ENCODE data around the gene SPRR4.
"Not testable (repeated sequence)": the region's sequence is repeated elsewhere in the genome, so short reads cannot be mapped to it uniquely, and the experiment has no call there.

Gene SPRR4

DNA sequence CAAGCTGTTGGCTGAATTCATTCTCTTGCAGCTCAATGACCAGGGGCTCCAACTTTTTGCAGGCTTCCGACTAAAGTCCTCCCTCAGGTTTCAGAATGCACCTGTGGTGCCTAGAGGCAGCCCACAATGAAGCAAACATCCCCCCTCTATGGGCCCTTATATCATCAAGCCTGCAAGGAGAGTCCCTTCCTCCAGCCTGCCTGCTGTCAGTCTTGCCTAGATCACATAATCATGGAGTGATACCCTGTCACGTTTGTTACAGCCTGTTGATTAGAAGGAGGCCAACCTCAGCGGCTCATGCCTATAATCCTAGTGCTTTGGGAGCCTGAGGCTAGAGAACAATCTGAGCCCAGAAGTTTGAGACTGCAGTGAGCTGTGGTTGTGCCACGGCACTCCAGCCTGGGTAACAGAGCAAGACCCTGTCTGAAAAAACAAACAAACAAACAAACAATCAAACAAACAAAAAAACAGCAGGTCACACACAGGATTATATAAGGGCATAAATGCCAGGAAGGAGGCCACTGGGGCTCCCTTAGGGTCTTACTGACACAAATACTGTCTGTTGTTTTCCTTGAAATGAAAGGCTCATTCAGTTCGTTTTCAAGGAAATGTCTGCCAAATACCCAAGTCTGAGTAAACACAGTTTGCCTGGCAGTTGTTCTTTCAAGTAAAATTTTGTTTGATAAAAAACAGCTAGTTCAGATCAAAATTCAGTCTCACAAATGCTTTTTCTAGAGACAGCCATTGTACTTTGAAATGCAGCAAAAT is 26.4 kb downstream of the SPRR4 start:
- no peaks in the 10 kb centered on the region for H3K9me3 ChIP-seq
- no peak overlapping the region for H3K4me3 ChIP-seq (ENCODE audit: low read depth, low read length)
- H3K4me1 ChIP-seq: no peaks in the 10 kb centered on the region
- no peaks in the 10 kb centered on the region for H3K27me3 ChIP-seq
- DNase-seq: no peak
- no peaks in the 10 kb centered on the region for H3K36me3 ChIP-seq
- TF ChIP-seq, protein P1, sequence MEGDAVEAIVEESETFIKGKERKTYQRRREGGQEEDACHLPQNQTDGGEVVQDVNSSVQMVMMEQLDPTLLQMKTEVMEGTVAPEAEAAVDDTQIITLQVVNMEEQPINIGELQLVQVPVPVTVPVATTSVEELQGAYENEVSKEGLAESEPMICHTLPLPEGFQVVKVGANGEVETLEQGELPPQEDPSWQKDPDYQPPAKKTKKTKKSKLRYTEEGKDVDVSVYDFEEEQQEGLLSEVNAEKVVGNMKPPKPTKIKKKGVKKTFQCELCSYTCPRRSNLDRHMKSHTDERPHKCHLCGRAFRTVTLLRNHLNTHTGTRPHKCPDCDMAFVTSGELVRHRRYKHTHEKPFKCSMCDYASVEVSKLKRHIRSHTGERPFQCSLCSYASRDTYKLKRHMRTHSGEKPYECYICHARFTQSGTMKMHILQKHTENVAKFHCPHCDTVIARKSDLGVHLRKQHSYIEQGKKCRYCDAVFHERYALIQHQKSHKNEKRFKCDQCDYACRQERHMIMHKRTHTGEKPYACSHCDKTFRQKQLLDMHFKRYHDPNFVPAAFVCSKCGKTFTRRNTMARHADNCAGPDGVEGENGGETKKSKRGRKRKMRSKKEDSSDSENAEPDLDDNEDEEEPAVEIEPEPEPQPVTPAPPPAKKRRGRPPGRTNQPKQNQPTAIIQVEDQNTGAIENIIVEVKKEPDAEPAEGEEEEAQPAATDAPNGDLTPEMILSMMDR (IDR thresholded peaks at IDR 0.05; ENCODE audit: low read depth, low read length): no peak

DNA sequence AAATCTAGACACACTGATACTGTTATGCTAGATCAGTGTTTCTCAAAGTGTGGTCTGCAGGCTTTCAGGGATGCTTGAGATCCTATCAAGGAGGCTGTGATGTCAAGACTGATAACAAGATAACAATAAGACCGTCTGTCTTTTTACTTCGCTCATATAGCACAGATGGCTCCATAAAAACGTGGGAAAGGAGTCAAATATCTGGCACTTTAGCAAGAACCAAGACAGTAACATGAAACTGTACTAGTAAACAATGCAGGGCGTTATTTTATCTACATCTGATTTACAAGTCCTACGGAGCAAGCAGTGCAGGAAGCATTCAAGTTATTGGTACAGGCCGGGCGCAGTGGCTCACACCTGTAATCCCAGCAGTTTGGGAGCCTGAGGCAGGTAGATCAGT is 27.5 kb downstream of the SPRR4 start:
- no peak for DNase-seq
- TF ChIP-seq, protein P1 (IDR thresholded peaks at IDR 0.05; ENCODE audit: low read depth, low read length): no peak
- Histone ChIP-seq H3K9me3 (no peaks in the 10 kb centered on the region), H3K27me3 (no peaks in the 10 kb centered on the region), H3K36me3 (no peaks in the 10 kb centered on the region), H3K4me3 (ENCODE audit: low read depth, low read length) (no peak overlapping the region), H3K4me1 (no peaks in the 10 kb centered on the region)

DNA sequence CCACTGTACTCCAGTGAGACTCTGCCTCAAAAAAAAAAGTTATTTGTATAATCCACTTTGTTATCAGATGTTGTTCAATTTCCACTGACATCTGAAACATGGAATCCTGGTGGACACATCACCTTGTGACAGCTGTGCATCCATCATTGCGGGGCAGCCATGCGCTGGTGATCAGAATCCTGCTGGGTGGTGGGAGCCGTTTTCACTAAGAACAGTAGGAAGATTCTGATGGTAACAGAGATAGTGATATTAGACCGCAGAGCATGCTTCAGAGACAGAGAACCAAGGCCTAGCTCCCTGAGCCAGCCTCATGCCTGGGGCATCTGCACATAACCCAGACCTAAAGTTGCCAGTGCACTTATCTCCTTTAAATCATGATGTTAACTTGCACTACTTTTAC is 28.0 kb downstream of the SPRR4 start:
- H3K36me3 ChIP-seq: no peaks in the 10 kb centered on the region
- TF ChIP-seq, protein P1 (IDR thresholded peaks at IDR 0.05; ENCODE audit: low read depth, low read length): no peak
- no peaks in the 10 kb centered on the region for H3K27me3 ChIP-seq

DNA sequence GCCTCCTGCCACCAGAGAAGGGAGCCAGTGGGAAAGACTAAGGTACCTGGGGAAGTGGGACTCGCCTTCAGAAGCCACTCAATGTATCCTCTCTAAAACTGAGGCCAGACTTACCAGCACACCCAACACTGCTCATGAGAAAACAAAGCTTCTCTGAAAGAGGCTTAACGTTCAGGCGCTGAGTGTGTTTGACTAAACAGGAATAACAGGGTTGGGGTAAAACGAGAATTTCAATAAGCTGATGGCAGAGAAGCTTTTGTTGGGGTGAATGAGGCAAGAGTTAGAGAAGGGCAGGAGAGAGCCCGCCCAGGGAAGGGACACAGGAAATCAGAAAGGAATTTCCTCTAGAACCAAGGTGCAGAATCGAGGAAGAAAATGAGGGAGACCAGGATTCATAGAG is 29.4 kb downstream of the SPRR4 start:
- DNase-seq: no peak
- no peak overlapping the region for H3K4me3 ChIP-seq (ENCODE audit: low read depth, low read length)
- TF ChIP-seq, protein P1 (IDR thresholded peaks at IDR 0.05; ENCODE audit: low read depth, low read length): no peak
- no peaks in the 10 kb centered on the region for H3K4me1 ChIP-seq
- no peaks in the 10 kb centered on the region for H3K36me3 ChIP-seq
- no peaks in the 10 kb centered on the region for H3K27me3 ChIP-seq
- H3K9me3 ChIP-seq: no peaks in the 10 kb centered on the region

More for the DNA sequence above, 28.0 kb downstream of the SPRR4 start:
- H3K4me3 ChIP-seq (ENCODE audit: low read depth, low read length): no peak overlapping the region
- no peak for DNase-seq
- no peaks in the 10 kb centered on the region for H3K4me1 ChIP-seq
- no peaks in the 10 kb centered on the region for H3K9me3 ChIP-seq

DNA sequence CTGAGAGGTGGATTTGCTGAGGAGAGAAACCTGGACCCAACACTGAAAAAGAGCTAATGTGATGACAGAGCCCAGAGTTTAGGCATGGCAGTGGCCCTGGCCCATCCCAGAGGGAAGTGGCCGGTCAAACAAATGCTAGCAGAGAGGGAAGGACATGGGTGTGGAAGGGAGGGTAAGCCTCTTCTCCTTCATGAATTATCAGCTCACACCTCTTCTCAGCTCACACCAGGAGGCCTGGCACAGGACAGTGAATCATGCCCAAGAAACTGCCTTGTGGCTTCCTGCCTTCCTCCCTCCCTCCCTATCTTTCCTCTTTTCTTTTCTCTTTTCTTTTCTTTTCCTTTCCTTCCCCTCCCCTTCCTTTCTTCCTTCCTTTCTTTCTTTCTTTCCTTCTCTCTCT is 29.8 kb downstream of the SPRR4 start:
- no peaks in the 10 kb centered on the region for H3K27me3 ChIP-seq
- TF ChIP-seq, protein P1 (IDR thresholded peaks at IDR 0.05; ENCODE audit: low read depth, low read length): no peak
- no peaks in the 10 kb centered on the region for H3K4me1 ChIP-seq
- DNase-seq: no peak
- H3K36me3 ChIP-seq: no peaks in the 10 kb centered on the region
- no peaks in the 10 kb centered on the region for H3K9me3 ChIP-seq
- no peak overlapping the region for H3K4me3 ChIP-seq (ENCODE audit: low read depth, low read length)

DNA sequence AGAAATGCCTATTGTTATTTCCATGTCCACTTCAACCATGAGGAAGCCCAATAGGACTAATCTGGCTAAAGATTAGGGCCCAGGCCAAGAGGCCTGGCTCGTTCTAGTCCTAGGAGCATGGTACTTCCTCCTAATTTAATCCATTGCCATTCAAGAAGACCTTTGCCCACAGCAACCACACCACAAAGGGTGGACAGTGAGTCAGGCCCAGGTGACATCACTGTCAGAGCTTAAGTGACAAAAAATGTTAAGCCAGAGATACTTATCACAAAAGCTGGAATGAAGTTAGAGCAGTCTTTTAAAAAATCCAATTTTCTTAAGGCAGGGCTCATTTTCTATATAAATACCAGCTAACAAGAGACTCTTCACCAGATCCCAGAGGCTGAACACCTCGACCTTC is 30.9 kb downstream of the SPRR4 start, which contains the start of gene SPRR3:
SPRR3 (plus strand) TSS at position 368 of the 400 bp plus-strand sequence. CDS start 1,272 bp downstream, outside the sequence.
- H3K27me3 ChIP-seq: no peaks in the 10 kb centered on the region
- TF ChIP-seq, protein P1 (IDR thresholded peaks at IDR 0.05; ENCODE audit: low read depth, low read length): no peak
- H3K4me3 ChIP-seq (ENCODE audit: low read depth, low read length): no peak within 1 kb of the TSS
- no peaks in the 10 kb centered on the region for H3K9me3 ChIP-seq
- H3K36me3 ChIP-seq: no peaks in the 10 kb centered on the region
- DNase-seq: no peak
- no peaks in the 10 kb centered on the region for H3K4me1 ChIP-seq

DNA sequence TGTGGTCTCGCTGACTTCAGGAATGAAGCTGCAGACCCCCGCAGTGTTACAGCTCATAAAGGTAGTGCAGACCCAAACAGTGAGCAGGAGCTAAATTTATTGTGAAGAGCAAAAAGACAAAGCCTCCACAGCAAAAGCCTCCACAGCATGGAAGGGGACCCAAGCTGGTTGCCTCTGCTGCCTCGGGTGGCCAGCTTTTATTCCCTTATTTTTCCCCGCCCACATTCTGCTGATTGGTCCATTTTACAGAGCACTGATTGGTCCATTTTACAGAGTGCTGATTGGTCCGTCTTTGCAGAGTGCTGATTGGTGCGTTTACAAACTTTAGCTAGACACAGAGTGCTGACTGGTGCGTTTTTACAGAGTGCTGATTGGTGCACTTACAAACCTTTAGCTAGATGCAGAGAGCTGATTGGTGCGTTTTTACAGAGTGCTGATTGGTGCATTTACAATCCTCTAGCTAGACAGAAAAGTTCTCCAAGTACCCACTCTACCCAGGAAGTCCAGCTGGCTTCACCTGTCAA is 40.8 kb downstream of the SPRR4 start:
- not testable (repeated sequence) for H3K9me3 ChIP-seq; H3K4me3 ChIP-seq (ENCODE audit: low read depth, low read length); H3K4me1 ChIP-seq; H3K27me3 ChIP-seq; DNase-seq; H3K36me3 ChIP-seq

DNA sequence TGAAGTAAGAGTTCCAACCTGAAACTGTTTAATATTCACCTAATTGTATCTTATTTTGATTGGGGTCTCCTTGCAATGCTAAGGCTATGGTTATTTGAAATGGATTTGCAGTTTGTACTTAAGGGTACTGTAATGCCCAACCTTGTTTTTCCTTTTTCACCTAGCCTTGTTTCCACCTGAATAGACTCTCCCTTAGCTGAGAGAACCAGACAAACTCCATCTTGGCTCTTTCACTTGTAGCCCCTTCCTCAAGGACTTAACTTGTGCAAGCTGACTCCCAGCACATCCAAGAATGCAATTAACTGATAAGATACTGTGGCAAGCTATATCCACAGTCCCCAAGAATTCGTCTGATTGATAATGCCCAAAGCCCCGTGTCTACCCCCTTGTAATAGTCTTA is 51.4 kb downstream of the SPRR4 start:
- not testable (repeated sequence) for DNase-seq; H3K4me3 ChIP-seq (ENCODE audit: low read depth, low read length); H3K36me3 ChIP-seq; H3K27me3 ChIP-seq; H3K9me3 ChIP-seq; H3K4me1 ChIP-seq
